C1 segment of cervical spinal cord (tissue), 14 donors: ENCODE measurements around the gene KMT2C.
"Not testable (repeated sequence)": the region's sequence is repeated elsewhere in the genome, so short reads cannot be mapped to it uniquely, and the experiment has no call there.

Experiments used
- DNase-seq, 14 donors: peaks; one replicate each; lab custom pipeline; 2025; lab: John Stamatoyannopoulos, UW

The KMT2C gene

GRCh38 chr7:152403726-152404125 lies 32.1 kb downstream of the KMT2C start:
- DNase-seq = no peak

DNA sequence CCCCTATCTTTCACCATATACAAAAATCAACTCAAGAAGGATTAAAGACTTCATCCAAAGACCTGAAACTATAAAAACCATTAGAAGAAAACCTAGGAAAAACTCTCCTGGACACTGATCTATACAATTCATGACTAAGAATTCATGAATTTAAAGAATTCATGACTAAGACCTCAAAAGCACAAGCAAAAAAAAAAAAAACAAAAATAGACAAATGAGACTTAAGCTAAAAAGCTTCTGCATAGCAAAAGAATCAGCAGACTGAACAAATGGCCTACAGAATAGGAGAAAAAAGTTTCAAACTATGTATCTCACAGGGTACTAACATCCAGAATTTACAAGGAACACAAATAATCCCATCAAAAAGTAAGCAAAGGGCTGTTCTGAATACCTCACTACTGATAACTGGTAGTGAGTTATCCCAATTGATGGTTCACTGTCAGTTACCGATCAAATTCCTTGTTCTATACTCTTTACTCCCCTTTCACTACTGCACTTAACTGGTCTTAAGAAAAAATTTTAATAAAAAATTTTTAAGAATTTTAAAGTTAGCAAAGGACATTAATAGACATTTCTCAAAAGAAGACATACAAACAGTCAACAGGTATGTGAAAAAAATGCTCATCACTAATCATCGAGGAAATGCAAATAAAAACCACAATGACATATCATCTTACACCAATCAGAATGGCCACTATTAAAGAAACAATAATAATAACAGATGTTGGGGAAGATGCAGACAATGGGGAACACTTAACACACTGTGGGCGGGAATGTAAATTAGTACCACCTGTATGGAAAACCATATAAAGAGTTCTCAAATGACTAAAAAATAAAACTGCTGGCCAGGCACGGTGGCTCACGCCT lies 33.2 kb downstream of the KMT2C start:
- no peak for DNase-seq

DNA sequence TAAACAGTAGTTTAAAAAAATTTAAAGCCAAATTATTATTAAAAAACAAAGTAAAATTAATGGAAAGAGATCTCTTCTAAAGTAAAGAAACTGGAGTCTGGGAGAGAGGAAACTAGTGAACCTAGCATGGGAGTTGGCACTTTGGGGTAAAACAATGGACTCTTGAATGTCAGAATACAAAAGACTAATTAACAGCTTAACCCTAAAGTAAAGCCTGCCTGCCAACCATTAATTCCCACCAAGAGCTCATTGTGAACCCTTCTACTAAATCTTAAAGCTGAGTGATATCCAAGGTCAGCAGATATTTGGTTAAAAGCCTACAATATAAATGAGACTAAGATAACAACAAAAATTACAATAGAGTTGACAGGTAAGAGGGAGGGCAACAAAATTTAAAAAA lies 36.5 kb downstream of the KMT2C start:
- no peak for DNase-seq

GRCh38 chr7:152395112-152395511 lies 40.7 kb downstream of the KMT2C start:
- no peak for DNase-seq

GRCh38 chr7:152394214-152394613 lies 41.6 kb downstream of the KMT2C start:
- not testable (repeated sequence) for DNase-seq

DNA sequence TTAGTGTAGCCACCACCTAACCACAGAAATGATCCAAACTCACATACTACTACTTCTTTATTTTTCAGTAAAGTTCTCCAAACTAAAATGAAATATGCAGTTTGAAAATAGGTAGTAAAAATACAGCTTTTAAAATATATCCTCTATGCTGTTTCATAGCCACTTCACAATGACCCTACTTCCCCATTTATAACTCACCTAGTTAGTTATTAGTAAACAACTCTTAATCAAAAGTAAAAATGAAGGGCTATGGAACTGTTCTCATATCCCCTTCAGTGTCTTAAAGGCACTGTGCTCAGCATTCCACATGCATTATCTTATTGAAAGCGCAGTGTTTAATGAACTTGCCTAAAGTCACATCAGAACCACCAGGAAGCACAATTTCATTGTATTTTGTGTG lies 43.5 kb downstream of the KMT2C start:
- DNase-seq = no peak

GRCh38 chr7:152386136-152386764 lies 49.6 kb downstream of the KMT2C start:
- DNase-seq = not testable (repeated sequence)

- DNase-seq = not testable (repeated sequence)
These were observed 51.3 kb downstream of the KMT2C start for GRCh38 chr7:152384235-152385200.

DNA sequence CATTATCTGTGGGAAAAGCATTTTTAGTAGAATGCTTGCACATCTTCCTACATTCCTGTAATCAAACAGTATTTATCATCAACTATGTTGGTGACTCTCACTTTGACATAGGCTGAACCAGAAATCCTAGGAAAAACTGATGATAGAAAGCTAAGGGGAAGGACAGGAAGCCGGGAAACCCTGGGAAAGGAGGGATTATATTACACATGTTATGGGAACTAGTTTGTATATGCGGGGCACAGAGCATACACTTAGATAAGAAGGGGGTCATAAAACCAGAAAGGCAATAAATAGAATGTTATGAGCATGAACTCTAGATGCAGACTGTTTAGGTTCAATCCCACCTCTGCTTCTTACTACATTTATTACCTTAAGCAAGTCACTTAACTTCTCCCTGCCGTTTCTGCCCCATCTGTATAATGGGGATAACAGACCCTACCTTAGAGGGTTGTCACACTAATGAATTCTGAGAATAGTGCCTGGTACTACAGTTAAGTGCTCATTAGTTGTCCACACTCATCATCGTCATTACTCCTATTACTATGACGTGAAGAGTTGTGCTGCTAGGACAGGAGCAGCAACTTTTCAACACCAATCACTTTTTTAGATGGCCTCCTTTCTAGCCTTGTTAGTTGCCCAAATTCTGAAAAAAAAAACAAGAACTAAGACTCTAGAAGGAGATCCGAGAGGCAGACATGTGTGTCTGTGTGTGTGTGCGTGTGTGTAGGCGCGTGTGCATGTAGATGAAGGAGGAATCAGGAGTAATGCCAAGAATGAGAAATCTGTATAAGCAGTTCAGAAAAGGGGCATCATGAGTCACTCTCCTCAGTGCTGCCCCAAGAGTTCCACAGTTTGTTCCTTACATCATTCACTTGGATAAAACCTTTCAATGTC lies 52.2 kb downstream of the KMT2C start:
- DNase-seq = no peak

- DNase-seq = no peak
These were observed 53.6 kb downstream of the KMT2C start for GRCh38 chr7:152382244-152382643.

- DNase-seq = not testable (repeated sequence)
These were observed 54.7 kb downstream of the KMT2C start for GRCh38 chr7:152380931-152381578.

DNA sequence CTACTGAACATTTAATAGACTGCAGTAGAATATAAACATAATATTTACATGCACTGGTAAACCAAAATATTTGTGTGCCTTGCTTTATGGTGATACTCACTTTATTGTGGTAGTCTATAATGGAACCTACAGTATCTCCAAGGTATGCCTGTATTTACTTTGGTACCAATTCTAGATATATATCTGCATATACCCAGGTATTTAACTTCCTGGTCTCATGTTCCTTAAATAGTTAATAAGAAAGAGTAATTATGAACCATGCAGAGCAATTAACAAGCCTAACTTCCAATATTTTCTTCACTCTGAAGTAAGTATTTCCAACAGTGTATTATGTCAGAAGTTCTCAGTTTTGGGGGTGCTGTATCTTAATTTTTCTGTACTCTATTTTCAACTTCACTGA lies 57.3 kb downstream of the KMT2C start:
- not testable (repeated sequence) for DNase-seq

DNA sequence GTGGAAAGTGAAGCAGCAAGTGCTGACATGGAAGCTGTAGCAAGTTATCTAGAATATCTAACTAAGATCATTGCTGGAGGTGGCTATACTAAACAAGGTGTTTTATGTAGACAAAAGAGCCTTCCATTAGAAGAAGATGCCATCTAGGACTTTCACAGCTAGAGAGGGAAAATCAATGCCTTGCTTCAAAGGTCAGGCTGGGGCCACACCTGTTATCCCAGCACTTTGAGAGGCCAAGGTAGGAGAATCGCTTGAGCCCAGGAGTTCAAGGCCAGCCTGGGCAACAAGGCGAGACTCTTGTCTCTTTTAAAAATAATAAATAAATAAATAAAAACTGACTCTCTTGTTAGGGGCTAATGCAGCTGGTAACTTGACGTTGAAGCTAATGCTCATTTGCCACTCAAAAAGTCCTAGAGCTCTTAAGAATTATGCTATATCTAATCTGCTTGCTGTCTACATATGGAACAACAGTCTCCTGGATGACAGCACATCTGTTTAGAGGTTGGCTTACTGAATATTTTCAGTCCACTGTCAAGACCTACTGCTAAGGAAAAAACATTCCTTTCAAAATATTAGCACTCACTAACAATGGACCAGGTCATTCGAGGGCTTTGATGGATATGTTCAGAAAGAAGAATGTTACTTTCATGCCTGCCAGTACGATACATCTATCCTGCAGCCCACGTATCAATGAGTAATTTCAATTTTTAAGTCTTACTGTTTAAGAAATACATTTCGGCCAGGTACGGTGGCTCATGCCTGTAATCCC lies 58.9 kb downstream of the KMT2C start:
- not testable (repeated sequence) for DNase-seq

- no peak for DNase-seq
These were observed 65.5 kb downstream of the KMT2C start for GRCh38 chr7:152370297-152370696.

GRCh38 chr7:152369518-152369917 lies 66.3 kb downstream of the KMT2C start:
- DNase-seq = no peak

- no peak for DNase-seq
These were observed 68.6 kb downstream of the KMT2C start for GRCh38 chr7:152367170-152367569.

- no peak for DNase-seq
These were observed 69.1 kb downstream of the KMT2C start for GRCh38 chr7:152366662-152367061.

DNA sequence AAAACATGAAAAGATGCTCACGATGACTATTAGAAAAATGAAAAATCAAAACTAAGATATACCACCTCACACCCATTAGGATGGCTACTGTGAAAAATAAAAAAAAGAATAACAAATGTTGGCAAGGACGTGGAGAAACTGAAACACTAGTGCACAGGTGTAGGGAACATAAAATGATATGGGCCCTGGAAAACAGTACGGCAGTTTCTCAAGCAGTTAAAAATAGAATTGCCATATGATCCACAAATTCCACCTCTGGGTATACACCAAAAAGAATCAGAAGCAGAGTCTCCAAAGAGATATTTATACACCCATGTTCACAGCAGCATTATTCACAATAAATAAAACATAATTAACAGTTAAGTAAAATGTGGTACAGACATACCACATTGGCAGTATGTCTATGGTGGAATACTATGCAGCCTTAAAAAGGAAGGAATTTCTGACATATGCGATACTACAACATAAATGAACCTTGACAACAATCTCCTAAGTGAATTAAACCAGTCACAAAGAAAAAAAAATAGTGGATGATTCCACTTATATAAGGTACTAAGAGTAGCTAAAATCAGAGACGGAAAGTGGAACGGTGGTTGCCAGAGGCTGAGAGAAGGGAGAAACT lies 69.7 kb downstream of the KMT2C start:
- no peak for DNase-seq

DNA sequence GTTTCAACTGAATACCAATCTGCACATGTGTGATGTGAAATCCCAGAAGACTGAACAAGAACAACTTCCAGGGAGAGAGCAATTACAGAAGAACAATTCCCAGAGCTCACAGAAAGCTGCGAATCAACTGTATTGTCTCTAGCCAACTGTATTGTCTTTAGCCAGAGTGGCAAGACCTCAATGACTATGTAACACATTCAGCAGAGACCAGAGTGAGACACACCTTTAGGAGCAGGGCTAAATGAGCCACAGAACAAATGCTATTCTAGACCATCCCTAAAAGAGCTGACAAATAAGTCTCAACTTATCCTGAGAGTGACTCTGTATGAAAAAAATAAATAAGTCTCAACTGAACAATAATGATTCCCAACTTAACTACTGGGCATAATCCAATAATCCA lies 72.0 kb downstream of the KMT2C start:
- DNase-seq = no peak
